HEK293 (cell line): ENCODE data around the gene CEP85L.
A peak's percentile ranks its signal among the peaks of the same experiment; 100 is the strongest.

ENCODE experiments used
- CTCF ChIA-PET: fragments of 350-600 bp; formaldehyde crosslinking; extraction: SDS; loops from one replicate; lab custom pipeline; 2021; ENCODE audit warnings: antibody characterized with exemption; lab: Yijun Ruan, JAX
- POLR2A ChIA-PET: fragments of 300-600 bp; formaldehyde crosslinking; extraction: SDS; loops from one replicate; lab custom pipeline; 2020; ENCODE audit warnings: antibody characterized with exemption, inconsistent platforms; lab: Yijun Ruan, JAX
- H3K27ac ChIP-seq: fragments of 200-500 bp; sonication (Bioruptor generic); 2 replicates; pipeline ENCODE4 v1.5.1; 2014; ENCODE audit warnings: low read depth, low read length, control low read depth, inconsistent platforms; ENCODE audit errors: extremely low read depth
- H3K36me3 ChIP-seq, 2 experiments: fragments of 200-500 bp in 1 of 2; sonication (Bioruptor generic) in 1 of 2; 1 replicate in 1 of 2; 2 replicates in 1 of 2; pipeline ENCODE4 v1.5.1; 2014 to 2017; ENCODE audit warnings: inconsistent platforms in 2 of 2, low read length in 2 of 2; ENCODE audit not compliant: control insufficient read depth in 2 of 2, insufficient read depth in 1 of 2
- H3K4me1 ChIP-seq: fragments of 200-500 bp; sonication (Bioruptor generic); 2 replicates; pipeline ENCODE4 v1.5.1; 2014; ENCODE audit warnings: mild to moderate bottlenecking, low read length, inconsistent platforms; ENCODE audit not compliant: control insufficient read depth, insufficient read depth
- H3K4me3 ChIP-seq: 2 replicates; pipeline ENCODE4 v1.5.1; 2011; ENCODE audit warnings: low read depth, mild to moderate bottlenecking, control low read depth, low read length, moderate library complexity
- H3K9me3 ChIP-seq: fragments of 200-500 bp; sonication (Bioruptor generic); 2 replicates; pipeline ENCODE4 v1.5.1; 2014; ENCODE audit warnings: low read depth, low read length, inconsistent platforms; ENCODE audit not compliant: control insufficient read depth, insufficient read depth
- GFI1B ChIP-seq: fragments of 450-650 bp; formaldehyde crosslinking; IDR thresholded peaks from 2 replicates; pipeline ENCODE4 v1.5.1; 2016; ENCODE audit warnings: missing biosample characterization, missing genetic modification characterization
- HOXA7 ChIP-seq: sonication (generic); formaldehyde crosslinking; IDR thresholded peaks from 2 replicates; pipeline ENCODE4 v1.8.1; 2022; ENCODE audit warnings: missing genetic modification reagents, borderline replicate concordance
- KLF10 ChIP-seq: fragments of 450-650 bp; IDR thresholded peaks from 2 replicates; pipeline ENCODE4 v1.5.1; 2018; ENCODE audit warnings: missing biosample characterization, mild to moderate bottlenecking, missing genetic modification characterization
- KLF16 ChIP-seq: fragments of 450-650 bp; formaldehyde crosslinking; IDR thresholded peaks from 2 replicates; pipeline ENCODE4 v1.5.1; 2017; ENCODE audit warnings: missing biosample characterization, missing genetic modification characterization
- MEIS1 ChIP-seq: sonication (generic); formaldehyde crosslinking; IDR thresholded peaks from 2 replicates; pipeline ENCODE4 v1.8.1; 2022; ENCODE audit warnings: missing genetic modification reagents, mild to moderate bottlenecking, borderline replicate concordance
- OSR2 ChIP-seq: fragments of 450-650 bp; formaldehyde crosslinking; IDR thresholded peaks from 2 replicates; pipeline ENCODE4 v1.5.1; 2016; ENCODE audit warnings: missing biosample characterization, missing genetic modification characterization
- SP7 ChIP-seq: fragments of 450-650 bp; formaldehyde crosslinking; IDR thresholded peaks from 2 replicates; pipeline ENCODE4 v1.5.1; 2016; ENCODE audit warnings: missing biosample characterization, missing genetic modification characterization
- ZFP41 ChIP-seq: fragments of 450-650 bp; formaldehyde crosslinking; IDR thresholded peaks from 2 replicates; pipeline ENCODE4 v1.5.1; 2016; ENCODE audit warnings: missing biosample characterization, missing genetic modification characterization, borderline replicate concordance
- ZNF121 ChIP-seq: fragments of 450-650 bp; formaldehyde crosslinking; IDR thresholded peaks from 2 replicates; pipeline ENCODE4 v1.5.1; 2016; ENCODE audit warnings: missing biosample characterization, missing genetic modification characterization
- ZNF132 ChIP-seq: fragments of 450-650 bp; formaldehyde crosslinking; IDR thresholded peaks from 2 replicates; pipeline ENCODE4 v1.5.1; 2017; ENCODE audit warnings: missing biosample characterization, missing genetic modification characterization, borderline replicate concordance
- ZNF133 ChIP-seq: fragments of 450-650 bp; formaldehyde crosslinking; IDR thresholded peaks from 2 replicates; pipeline ENCODE4 v1.5.1; 2016; ENCODE audit warnings: missing biosample characterization, missing genetic modification characterization
- ZNF2 ChIP-seq: fragments of 450-650 bp; formaldehyde crosslinking; IDR thresholded peaks from 2 replicates; pipeline ENCODE4 v1.5.1; 2016; ENCODE audit warnings: missing biosample characterization, missing genetic modification characterization
- ZNF202 ChIP-seq: fragments of 450-650 bp; formaldehyde crosslinking; IDR thresholded peaks from 2 replicates; pipeline ENCODE4 v1.5.1; 2016; ENCODE audit warnings: missing biosample characterization, missing genetic modification characterization, borderline replicate concordance
- ZNF266 ChIP-seq: fragments of 450-650 bp; formaldehyde crosslinking; IDR thresholded peaks from 2 replicates; pipeline ENCODE4 v1.5.1; 2016; ENCODE audit warnings: missing biosample characterization, missing genetic modification characterization, low read depth
- ZNF274 ChIP-seq, 2 experiments: fragments of 200-500 bp in 1 of 2; fragments of 450-650 bp in 1 of 2; sonication (Bioruptor generic) in 1 of 2; formaldehyde crosslinking in 1 of 2; IDR thresholded peaks; 2 replicates each; pipeline versions ENCODE4 v1.5.1 to v1.6.1; 2014 to 2016; ENCODE audit warnings: borderline replicate concordance in 1 of 2, inconsistent platforms in 1 of 2, low read length in 1 of 2, missing biosample characterization in 1 of 2, missing genetic modification characterization in 1 of 2
- ZNF335 ChIP-seq: fragments of 450-650 bp; formaldehyde crosslinking; conservative IDR thresholded peaks from 2 replicates; pipeline ENCODE4 v1.5.1; 2016; ENCODE audit warnings: missing biosample characterization, missing genetic modification characterization
- ZNF341 ChIP-seq: fragments of 450-650 bp; formaldehyde crosslinking; IDR thresholded peaks from 2 replicates; pipeline ENCODE4; 2016; ENCODE audit warnings: low read depth, missing biosample characterization, missing genetic modification characterization
- ZNF354C ChIP-seq: fragments of 450-650 bp; formaldehyde crosslinking; IDR thresholded peaks from 2 replicates; pipeline ENCODE4 v1.5.1; 2016; ENCODE audit warnings: missing biosample characterization, missing genetic modification characterization, low read depth, borderline replicate concordance
- ZNF366 ChIP-seq: fragments of 450-650 bp; formaldehyde crosslinking; conservative IDR thresholded peaks from 2 replicates; pipeline ENCODE4 v1.5.1; 2016; ENCODE audit warnings: missing biosample characterization, missing genetic modification characterization
- ZNF555 ChIP-seq: fragments of 450-650 bp; formaldehyde crosslinking; conservative IDR thresholded peaks from 2 replicates; pipeline ENCODE4 v1.5.1; 2017; ENCODE audit warnings: missing biosample characterization, mild to moderate bottlenecking, missing genetic modification characterization, inconsistent platforms
- ZNF600 ChIP-seq: fragments of 450-650 bp; formaldehyde crosslinking; IDR thresholded peaks from 2 replicates; pipeline ENCODE4 v1.5.1; 2016; ENCODE audit warnings: missing biosample characterization, missing genetic modification characterization
- ZNF692 ChIP-seq: fragments of 450-650 bp; formaldehyde crosslinking; IDR thresholded peaks from 2 replicates; pipeline ENCODE4 v1.5.1; 2016; ENCODE audit warnings: missing biosample characterization, missing genetic modification characterization
- ZNF76 ChIP-seq: fragments of 450-650 bp; formaldehyde crosslinking; IDR thresholded peaks from 2 replicates; pipeline ENCODE4; 2016; ENCODE audit warnings: low read depth, missing biosample characterization, missing genetic modification characterization, borderline replicate concordance
- ZSCAN18 ChIP-seq: fragments of 450-650 bp; formaldehyde crosslinking; IDR thresholded peaks from 2 replicates; pipeline ENCODE4 v1.5.1; 2016; ENCODE audit warnings: missing biosample characterization, missing genetic modification characterization
- ZXDB ChIP-seq: fragments of 450-650 bp; formaldehyde crosslinking; IDR thresholded peaks from 2 replicates; pipeline ENCODE4 v1.5.1; 2016; ENCODE audit warnings: missing biosample characterization, missing genetic modification characterization
- TF ChIP-seq, protein P1 (sequence below): fragments of 450-650 bp; formaldehyde crosslinking; conservative IDR thresholded peaks from 2 replicates; pipeline ENCODE4 v1.5.1; 2016; ENCODE audit warnings: low read depth, missing biosample characterization, missing genetic modification characterization

The CEP85L gene

GRCh38 chr6:118652051-118652615 is 742 bp upstream of the CEP85L start:
- POLR2A ChIA-PET: interaction anchor here (0.8 to 1.8 kb wide), 7 partner anchors 8 to 426 kb away, joined by 3 to 15 read pairs (median 5); partner anchors contain the start of gene FAM184A
- no peaks in the 10 kb centered on the region for H3K9me3 ChIP-seq
- peaks cover 2% of the 10 kb centered on the region; the same call in 1 of the 2 replicates for H3K4me1 ChIP-seq
- no peaks in the 10 kb centered on the region for H3K36me3 ChIP-seq
- H3K4me3 ChIP-seq: peak overlapping the region; percentile 49
- H3K27ac ChIP-seq: peak overlapping the region; percentile 49; the same call in 1 of the 2 replicates
- CTCF ChIA-PET: interaction anchor here (1.3 kb wide), 1 partner anchor 8 kb away, joined by 3 read pairs; no protein-coding TSS in a partner anchor
- TF ChIP-seq, protein P1, sequence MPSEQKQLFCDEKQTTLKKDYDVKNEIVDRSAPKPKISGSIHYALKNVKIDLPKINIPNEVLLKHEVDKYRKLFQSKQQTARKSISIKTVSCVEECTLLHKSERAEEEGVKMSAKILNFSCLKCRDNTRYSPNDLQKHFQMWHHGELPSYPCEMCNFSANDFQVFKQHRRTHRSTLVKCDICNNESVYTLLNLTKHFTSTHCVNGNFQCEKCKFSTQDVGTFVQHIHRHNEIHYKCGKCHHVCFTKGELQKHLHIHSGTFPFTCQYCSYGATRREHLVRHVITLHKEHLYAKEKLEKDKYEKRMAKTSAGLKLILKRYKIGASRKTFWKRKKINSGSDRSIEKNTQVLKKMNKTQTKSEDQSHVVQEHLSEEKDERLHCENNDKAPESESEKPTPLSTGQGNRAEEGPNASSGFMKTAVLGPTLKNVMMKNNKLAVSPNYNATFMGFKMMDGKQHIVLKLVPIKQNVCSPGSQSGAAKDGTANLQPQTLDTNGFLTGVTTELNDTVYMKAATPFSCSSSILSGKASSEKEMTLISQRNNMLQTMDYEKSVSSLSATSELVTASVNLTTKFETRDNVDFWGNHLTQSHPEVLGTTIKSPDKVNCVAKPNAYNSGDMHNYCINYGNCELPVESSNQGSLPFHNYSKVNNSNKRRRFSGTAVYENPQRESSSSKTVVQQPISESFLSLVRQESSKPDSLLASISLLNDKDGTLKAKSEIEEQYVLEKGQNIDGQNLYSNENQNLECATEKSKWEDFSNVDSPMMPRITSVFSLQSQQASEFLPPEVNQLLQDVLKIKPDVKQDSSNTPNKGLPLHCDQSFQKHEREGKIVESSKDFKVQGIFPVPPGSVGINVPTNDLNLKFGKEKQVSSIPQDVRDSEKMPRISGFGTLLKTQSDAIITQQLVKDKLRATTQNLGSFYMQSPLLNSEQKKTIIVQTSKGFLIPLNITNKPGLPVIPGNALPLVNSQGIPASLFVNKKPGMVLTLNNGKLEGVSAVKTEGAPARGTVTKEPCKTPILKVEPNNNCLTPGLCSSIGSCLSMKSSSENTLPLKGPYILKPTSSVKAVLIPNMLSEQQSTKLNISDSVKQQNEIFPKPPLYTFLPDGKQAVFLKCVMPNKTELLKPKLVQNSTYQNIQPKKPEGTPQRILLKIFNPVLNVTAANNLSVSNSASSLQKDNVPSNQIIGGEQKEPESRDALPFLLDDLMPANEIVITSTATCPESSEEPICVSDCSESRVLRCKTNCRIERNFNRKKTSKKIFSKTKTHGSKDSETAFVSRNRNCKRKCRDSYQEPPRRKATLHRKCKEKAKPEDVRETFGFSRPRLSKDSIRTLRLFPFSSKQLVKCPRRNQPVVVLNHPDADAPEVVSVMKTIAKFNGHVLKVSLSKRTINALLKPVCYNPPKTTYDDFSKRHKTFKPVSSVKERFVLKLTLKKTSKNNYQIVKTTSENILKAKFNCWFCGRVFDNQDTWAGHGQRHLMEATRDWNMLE: no peak
- TF ChIP-seq ZNF555 (tag by site-specific recombination) (no peak), ZNF266 (no peak), ZNF341 (tag by site-specific recombination) (peak; percentile 75), ZNF2 (tag by site-specific recombination) (no peak), ZFP41 (tag by site-specific recombination) (no peak), ZNF692 (tag by site-specific recombination) (no peak), ZNF335 (peak; percentile 11; the same call in 1 of the 2 replicates), ZNF133 (tag by site-specific recombination) (no peak)

DNA sequence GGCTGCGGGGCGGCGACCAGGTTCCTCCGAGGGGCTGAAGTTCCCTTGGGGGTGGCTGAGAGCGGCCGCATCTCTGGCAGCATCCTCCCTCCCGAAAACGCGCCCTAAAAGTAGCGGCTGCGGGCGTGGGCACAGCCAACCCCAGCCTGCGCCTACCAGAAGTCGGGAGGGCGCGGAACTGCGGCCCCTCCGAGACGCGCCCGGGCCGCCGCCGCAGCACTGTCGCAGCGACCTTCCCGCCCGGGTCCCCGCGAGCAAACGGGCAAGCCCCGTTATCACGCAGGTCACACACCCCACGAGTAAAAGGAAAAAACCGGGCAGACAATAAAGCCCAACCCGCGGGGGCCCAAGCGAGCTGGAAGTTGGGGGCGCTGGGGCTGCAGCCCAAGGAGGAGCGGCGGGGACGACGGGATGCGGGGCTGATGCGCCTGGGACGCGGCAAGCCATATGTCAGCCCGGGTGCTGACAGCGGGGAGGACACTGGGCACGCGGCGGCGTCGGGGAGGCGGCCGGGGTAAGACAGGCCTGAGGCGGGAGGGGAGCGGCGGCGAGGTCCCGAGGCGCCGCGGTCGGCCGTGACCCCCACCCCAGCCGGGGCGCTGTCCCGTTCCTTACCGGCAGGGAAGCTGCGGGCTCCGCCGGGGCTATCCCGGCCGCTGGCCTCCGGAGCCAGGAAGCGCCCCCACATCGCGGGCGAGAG is 659 bp downstream of the CEP85L start:
- Histone ChIP-seq H3K36me3 (no peaks in the 10 kb centered on the region), H3K9me3 (no peaks in the 10 kb centered on the region), H3K27ac (peak overlapping the region; percentile 89), H3K4me1 (peaks cover 2% of the 10 kb centered on the region; the same call in 1 of the 2 replicates), H3K4me3 (peak overlapping the region; percentile 94)
- ChIA-PET POLR2A (interaction anchor here (0.6 to 1.8 kb wide), 8 partner anchors 9 to 99 kb away, joined by 3 to 15 read pairs (median 4); no protein-coding TSS in a partner anchor), CTCF (interaction anchor here (0.6 to 1.3 kb wide), 4 partner anchors 9 to 226 kb away, joined by 3 to 4 read pairs (median 3); no protein-coding TSS in a partner anchor)
- TF ChIP-seq KLF16 (tag by site-specific recombination) (no peak), SP7 (tag by site-specific recombination) (peak; percentile 60), ZNF132 (tag by site-specific recombination) (no peak), ZNF202 (tag by site-specific recombination) (0 out of 2 replicates have a peak, but pooled peaks have one; percentile 35), MEIS1 (CRISPR knock-in tag) (peak; percentile 27; the same call in 1 of the 2 replicates), GFI1B (tag by site-specific recombination) (no peak), KLF10 (peak; percentile 92), HOXA7 (no peak), OSR2 (no peak), ZNF274 (IDR thresholded peaks at IDR 0.05; ENCODE audit: low read length) (no peak), ZNF274 (tag by site-specific recombination; IDR thresholded peaks at IDR 0.05; ENCODE audit: borderline replicate concordance) (no peak), ZNF366 (no peak), ZNF600 (tag by site-specific recombination) (peak; percentile 60), ZNF76 (tag by site-specific recombination) (peak; percentile 76; the same call in 1 of the 2 replicates), ZNF121 (tag by site-specific recombination) (peak; percentile 22; the same call in 1 of the 2 replicates), ZNF354C (tag by site-specific recombination) (no peak), ZXDB (tag by site-specific recombination) (peak; percentile 92; the same call in 1 of the 2 replicates), ZSCAN18 (tag by site-specific recombination) (no peak)
